Measurements from ENCODE around the gene CHI3L1.
A peak's percentile ranks its signal among the peaks of the same experiment; 100 is the strongest.

Gene CHI3L1

DNA sequence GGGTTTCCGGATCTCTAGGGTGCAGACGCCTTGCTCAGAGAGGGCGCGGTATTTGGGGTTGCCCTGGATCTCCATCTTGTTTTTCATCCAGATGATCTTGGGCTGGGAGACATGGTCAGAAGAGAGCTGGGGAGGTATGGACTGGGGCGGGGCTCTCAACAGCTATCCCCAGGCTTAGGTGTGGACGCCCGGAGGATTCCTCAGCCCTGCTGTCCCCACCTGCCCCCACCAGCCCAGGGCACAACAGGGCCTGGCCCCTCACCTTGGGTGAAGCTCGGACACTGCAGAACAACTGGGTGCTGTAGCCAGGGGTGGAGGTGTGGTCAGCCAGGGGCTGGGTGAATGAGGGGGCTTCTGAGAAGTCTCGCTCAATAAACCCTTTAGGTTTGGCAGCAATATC is 17.5 kb downstream of the CHI3L1 start:
- no peak for DNase-seq

DNA sequence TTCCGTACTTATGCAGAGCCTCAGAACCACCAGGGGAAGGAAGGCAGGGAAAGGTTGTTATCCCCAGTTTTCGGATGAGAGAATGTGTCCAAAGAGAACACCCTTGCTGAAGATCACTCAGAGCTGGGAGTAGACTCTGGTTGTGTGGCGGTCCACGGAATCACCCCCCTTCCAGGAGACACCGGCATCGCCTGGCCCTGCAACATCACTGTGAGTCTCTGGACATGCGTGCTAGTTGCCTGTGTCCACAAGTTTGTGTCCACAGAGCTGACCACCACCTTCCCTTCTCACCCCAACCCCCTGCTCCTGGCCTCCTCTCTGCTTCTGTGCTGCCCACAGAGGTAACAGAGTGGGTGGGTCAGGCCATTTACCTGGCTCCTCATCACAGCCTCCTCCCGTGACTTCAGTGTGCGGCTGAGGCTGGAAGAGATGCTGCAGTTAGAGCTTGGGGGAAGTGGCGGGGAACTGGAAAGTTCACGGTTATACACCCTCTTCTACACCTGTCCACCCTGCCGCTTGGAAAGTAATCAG is 18.2 kb downstream of the CHI3L1 start:
- DNase-seq: no peak

DNA sequence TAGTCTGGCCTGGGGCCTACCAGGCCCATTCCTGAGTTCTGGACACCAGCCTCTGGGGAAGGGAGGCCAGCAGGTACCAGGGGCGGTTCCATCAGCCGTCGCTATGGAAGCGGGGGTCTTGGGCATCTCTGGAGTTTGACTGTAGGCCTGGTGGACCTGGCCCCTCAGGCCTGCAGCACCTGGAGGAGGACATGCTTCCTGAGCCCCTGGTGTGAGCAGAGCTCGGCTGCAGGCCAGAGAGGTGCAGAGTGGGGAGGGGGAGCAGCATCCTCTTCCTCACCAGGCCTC is 18.6 kb downstream of the CHI3L1 start:
- DNase-seq: no peak

DNA sequence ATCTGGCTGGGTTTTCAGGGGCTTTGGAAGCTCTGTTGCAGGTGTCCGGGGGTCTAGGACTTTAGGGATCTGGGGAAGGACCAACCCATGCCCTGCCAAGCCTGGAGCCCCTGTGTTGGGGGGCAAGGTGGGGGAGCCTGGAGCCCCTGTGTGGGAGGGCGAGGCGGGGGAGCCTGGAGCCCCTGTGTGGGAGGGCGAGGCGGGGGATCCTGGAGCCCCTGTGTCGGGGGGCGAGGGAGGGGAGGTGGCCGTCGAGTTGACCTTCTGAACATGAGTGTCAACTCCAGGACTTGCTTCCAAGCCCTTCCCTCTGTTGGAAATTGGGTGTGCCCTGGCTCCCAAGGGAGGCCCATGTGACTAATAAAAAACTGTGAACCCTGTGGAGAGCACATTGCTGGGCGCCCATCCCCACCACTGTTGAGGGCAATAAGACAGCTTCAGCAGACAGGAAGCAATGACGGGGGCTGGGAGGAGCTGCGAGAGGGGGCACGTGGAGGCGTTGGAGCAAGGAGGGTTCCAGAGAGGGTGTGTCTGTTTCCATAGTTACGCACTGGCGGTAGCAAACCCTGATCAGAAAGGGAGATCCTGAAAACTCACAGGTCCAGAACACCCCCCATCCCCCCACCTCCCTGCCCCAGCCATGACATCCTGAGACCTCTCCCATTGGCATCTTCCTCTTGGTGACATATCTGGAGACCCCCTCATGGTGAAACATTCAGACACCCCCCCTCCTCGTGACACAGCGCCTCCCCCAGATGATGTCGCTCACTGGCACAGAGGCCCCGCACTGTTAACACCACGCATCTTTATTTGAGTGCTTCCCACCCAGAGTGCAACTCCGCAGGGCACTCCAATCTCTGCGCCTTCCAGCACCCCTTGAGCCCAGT is 19.2 kb downstream of the CHI3L1 start:
- no peak for DNase-seq

DNA sequence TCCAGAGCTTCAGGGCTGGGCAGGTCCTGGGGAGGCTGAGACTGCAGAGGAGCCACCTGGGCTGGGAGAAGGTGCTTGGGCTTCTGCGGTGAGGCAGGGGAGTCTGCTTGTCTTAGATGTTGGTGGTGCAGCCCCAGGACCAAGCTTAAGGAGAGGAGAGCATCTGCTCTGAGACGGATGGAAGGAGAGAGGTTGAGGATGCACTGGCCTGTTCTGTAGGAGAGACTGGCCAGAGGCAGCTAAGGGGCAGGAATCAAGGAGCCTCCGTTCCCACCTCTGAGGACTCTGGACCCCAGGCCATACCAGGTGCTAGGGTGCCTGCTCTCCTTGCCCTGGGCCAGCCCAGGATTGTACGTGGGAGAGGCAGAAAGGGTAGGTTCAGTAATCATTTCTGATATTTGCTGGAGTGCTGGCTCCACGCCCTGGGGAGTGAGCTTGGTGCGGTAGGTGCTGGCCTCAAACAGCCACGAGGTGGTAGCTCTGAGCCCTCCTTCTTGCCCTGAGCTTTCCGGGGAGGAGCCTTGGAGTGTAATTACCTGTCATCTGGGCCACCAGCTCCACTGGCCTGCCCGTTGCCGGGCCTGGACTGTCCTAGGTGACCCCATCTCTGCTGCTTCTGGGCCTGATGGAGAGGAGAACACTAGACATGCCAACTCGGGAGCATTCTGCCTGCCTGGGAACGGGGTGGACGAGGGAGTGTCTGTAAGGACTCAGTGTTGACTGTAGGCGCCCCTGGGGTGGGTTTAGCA is 20.1 kb downstream of the CHI3L1 start:
- peak in 2 of 4 experiments; percentile 31 to 39 for DNase-seq

DNA sequence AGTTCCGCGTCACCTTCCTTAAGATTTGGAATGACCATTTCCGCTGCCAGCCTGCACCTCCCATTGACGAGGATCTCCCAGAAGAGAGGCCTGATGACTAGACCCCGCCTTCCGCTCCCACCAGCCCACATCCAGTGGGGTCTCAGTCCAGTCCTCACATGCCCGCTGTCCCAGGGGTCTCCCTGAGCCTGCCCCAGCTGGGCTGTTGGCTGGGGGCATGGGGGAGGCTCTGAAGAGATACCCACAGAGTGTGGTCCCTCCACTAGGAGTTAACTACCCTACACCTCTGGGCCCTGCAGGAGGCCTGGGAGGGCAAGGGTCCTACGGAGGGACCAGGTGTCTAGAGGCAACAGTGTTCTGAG is 20.7 kb downstream of the CHI3L1 start:
- DNase-seq: no peak

DNA sequence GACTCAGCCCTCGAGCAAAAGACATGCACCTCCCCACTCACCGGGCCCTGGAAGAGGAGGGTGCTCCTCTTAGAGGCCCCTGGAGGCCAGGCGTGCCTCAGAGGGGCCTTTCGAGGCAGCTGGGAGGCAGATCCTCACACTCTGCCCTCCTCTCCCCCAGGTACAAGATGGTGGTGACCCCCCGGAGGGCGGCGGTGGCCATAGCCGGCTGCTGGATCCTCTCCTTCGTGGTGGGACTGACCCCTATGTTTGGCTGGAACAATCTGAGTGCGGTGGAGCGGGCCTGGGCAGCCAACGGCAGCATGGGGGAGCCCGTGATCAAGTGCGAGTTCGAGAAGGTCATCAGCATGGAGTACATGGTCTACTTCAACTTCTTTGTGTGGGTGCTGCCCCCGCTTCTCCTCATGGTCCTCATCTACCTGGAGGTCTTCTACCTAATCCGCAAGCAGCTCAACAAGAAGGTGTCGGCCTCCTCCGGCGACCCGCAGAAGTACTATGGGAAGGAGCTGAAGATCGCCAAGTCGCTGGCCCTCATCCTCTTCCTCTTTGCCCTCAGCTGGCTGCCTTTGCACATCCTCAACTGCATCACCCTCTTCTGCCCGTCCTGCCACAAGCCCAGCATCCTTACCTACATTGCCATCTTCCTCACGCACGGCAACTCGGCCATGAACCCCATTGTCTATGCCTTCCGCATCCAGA is 21.3 kb downstream of the CHI3L1 start:
- DNase-seq: no peak

DNA sequence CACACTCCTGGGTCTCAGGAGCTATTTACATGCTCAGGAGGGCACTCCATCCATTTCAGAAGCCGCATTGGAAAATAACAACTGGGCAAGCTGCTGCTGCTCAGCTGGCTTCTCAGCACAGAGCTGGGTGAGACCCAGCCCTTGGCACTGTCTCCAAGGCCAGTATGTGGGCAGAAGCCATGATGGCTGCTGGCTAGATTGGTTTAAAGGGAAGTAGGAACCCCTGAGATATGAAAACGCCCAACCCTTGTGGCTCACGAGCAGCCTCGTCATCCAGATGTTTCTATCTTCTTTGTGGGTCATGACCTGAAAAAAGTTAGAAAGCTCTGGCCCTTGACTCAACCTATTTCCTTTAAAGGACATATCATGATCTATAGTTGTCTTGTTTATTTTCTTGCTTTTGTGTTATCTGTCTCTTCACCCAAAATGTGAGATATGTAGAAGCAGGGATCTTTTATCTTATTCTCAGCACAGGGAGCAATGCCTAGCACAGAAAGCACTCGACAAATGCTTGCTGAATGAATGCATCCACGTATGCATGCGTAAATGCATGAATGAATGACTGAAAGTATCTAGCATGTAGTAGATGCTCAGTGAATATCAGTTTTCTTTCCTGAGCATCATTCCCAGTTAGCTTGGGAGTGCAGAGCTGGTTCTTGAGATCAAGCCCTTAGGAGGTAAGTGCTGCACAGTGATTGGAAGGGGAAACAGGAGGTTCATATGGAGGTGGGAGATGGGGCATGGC is 22.4 kb downstream of the CHI3L1 start:
- DNase-seq: peak; percentile 46 to 76 (median 74)

DNA sequence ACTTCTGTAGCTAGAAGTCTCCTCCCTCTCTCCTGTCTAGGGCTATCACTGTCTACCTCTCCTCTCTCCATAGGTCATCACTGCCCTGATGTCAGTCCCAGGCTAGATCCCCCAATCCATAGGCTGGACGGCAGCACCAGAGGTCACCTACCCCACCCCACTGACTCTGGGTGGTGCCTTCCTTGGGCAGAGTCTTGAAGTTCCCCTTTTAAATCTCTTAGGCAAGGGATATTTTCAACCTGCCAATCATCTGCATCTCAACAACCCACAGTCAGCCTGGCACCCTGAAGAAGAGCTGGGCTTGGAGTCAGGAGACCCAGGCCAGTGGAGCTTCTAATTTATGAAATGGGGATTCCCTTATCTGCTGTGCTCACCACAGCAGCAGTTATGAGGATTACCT is 24.1 kb downstream of the CHI3L1 start:
- peak; percentile 39 to 69 (median 61) for DNase-seq

DNA sequence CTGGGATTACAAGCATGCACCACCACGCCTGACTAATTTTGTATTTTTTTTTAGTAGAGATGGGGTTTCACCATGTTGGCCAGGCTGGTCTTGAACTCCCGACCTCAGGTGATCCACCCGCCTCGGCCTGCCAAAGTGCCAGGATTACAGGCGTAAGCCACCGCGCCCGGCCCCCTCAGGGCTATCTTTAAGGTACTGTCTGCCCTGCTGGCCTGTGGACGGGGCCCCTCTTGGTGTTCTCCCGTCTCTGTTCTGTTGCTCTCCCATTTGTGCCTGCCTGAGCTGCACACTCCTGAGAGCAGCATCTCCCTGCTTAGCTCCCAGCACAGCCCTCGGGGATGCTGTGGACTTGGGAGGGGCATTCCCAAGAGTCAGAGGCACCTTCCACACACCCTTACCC is 24.8 kb downstream of the CHI3L1 start:
- no peak for DNase-seq

DNA sequence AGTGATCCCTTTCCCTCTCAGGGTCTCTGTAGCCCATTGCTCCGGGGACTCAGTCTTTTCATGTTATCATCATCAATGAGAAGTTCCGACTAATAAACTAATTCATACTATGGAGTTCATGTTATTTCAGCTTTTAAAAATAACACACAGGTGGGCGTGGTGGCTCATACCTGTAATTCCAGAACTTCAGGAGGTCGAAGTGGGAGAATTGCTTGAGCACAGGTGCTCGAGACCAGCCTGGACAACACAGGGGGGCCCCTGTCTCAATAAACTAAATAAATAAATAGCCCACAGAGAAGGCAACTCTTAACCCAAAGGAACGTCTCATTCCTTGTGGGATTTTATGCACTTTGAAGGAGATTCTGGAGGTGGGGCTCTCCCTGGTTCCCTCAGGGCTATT is 25.3 kb downstream of the CHI3L1 start:
- no peak for DNase-seq

DNA sequence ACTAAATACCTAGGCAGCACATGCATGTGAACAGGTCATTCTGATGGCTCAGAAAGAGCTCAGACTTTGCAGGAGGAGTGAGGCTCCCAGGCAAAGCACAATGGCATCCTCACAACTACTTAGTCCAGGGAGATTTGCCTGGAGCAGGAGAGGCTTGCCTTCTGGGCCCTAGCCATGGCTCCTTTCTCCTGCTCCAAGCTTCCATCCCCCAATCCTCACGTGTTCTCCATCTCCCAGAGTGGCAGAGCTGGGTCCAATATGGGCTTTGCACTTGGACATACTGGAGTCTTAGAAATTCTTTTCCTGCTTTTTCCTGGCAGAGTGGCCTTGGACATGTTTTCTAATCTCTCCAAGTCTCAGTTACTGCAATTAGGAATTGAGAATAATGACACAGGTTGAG is 26.7 kb downstream of the CHI3L1 start:
- DNase-seq: no peak

DNA sequence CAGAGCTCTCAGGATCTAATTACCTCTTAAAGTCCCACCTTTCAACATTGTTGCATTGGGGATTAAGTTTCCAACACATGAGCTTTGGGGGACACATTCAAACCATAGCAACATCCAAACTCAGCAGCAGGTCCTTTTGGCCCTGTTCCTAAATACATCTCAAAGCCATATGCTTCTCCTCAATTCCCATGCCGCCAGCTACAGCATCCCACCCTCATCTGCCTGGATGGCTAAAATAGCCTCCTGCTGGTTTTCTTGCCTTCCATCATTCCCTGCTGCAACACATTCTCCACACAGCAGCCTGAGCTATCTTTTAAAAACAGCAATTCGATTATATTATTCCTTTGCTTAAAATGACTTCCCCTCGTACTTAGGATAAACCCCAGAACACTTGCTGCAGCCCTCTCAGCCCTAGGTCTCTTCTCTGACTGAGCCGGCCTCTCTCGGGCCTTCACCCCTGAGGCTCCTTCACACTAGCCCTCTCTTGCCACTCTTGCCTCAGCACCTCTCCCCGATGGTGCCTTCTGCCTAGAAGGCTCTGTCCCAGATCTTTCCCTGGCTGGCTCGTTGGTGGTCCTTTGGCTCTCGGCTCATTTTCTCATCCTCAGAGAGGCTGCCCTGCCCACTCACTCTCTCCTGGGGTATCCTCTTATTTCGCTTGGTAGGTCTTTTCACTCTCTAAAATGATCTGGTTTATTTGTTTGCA is 27.4 kb downstream of the CHI3L1 start:
- no peak for DNase-seq

DNA sequence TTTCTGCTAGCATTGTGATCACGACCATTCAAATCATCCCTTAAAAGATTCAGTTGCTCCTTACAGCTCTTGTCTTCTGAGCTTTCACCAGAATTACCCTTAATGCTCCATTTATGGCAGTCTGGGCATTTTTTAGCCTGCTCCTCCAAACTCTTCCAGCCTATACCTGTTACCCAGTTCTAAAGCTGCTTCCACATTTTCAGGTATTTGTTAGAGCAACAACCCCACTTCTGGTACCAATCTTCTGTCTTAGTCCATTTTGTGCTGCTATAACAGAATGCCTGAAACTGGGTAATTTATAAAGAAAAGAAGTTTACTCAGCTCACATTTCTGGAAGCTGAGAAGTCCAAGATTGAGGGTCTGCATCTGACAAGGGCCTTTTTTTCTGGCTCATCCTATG is 28.1 kb downstream of the CHI3L1 start:
- DNase-seq: no peak

DNA sequence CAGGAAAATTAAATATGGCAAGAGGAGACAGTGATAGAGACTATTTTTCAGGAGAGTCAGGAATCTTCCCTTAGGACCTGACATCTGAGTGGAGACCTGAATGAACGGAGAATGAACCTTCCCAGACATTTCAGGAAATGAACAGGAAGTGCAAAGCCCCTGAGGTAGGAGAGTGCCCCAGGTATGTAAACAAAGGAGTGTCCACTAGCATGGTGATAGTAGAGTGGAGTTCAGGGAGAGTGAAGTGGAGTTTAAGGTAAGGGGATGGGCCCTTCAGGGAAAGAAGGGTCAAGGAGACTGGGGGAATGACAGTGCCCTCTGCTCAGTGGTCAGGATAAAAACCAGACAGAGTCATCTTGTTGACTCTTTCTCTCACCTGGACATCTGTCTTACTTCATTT is 30.2 kb downstream of the CHI3L1 start:
- no peak for DNase-seq

DNA sequence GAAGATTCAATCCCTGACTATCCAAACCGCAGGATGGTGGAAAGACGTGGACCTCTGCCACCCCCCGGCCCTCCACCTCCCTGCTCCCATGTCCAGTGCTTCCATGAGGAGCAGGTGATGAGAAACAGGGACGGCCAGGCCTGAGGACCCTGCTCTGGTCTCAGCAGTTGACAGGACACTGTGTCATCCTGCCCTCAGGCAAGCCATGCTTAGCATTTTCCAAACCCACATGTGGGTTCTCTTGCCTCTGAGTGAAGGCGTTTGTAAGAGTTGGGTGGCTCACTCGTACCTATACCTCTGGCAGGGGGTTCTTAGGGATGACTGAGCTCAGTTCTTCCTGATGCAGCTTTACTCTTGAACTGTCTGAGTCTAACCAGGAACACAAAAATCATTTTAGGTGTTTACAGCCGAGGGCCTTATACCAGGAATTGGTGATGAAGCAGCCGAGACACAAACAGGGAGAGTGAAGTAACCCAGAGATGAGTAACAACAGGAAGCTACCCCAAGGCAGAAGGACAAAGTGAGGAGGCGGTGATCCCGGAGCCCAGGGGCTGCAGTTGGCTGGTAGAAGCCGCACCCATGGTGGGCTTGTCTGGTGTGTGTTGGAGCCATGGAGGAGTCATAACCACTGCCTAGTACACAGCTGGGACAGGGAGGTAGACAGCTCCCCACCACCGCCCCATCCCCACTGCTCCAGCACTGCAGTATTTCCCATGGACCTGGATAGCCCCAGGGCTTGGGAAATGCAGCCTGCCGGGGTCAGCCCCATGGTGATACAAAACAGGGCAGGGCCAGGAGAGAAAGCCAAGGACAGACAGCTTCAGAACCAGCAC is 32.3 kb downstream of the CHI3L1 start:
- DNase-seq: peak; percentile 24 to 57 (median 47)

DNA sequence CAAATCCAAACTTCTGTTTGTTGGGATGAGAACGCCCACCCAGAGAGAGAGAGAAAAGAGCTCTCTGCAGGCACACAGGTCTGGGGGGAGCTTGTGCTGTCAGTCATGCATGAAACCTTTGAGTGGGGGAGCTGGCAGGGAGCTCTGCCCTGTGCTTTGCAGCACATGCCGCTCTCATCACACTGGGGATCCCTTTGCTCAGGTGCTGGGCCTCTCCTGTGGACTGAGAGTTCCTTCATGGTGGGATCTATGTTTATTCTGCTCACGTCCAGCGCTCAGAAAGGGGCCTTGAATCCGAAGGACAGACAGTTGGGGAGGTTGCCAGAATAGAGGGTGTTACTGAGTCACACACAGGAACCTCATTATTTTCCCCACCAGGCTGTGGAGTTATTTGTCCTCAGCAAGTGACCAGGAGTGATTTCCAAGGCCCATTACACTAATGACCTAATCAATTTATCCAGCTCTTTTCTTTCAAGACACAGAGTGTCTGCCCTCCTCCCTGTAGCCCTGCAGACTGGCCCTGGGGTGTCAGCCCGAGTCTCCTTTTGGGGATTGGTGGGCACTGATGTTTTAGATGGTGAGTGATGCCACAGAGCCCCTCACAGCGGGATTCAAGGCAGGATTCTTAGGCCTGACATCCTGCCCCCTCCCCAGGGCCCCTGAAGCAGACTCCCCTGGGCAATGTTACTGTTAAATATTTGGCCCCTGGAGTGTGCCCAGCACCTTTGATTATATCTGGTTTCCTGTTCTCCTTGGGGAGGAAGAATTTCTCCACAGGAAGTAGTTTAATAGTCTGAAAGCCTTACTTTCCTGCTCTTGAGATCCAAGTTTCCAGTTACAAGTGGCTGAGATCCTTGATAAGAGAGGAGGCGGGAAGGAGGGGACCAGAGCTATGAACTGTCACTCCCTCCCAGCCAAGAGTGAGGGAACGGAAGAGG is 33.2 kb downstream of the CHI3L1 start:
- no peak for DNase-seq

DNA sequence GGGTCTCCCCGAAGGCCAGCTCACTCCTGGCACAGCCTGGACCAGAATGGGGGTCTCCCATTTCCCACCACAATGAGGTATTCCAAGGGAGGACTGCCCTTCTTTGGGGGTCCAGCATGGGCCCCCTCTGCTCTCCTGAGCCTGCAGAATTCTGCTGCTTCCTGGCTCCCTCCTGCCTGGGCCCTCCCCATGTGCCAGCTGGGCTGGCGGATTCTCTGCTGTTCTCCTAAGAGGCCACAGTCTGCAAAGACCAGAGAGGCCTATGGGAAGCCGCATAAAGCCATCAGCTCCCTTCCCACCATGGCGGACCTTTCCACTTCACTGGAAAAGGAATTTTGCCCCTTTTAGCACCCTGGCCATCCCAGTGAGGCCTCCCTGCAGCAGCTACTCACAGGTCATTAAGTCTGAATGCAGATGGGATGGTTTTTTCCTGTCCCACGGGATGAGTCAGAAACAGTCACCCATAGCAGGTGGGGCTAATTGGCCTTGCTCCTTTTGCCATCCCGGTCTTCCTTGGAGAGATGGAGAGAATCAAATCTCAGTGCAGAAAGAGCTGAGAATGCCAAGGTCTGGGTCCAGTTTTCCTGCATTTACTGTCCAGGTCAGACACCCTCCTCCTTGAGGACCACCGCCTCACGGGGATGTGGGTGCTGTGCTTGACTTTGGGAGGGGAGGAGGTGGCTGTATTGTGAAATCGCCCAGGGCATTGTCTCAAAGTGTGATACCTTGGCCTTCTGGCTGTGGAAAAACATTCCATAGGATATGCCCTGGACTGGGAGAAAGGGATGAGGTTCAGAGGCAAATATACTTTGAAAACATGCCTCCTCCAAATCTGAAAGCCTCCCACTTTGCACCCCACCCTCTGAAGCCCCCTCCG is 34.1 kb downstream of the CHI3L1 start:
- no peak for DNase-seq

All from suppressor macrophage (primary cell).